HUDEP-2 (cell line): ENCODE results near the gene NSUN3.
"Not testable (repeated sequence)": the region's sequence is repeated elsewhere in the genome, so short reads cannot be mapped to it uniquely, and the experiment has no call there.

ENCODE experiments used
- DNase-seq, 76 experiments: peaks; one replicate each; lab custom pipeline; 2025; ENCODE audit not compliant: unreplicated experiment in 76 of 76; lab: John Stamatoyannopoulos, UW

Gene NSUN3

DNA sequence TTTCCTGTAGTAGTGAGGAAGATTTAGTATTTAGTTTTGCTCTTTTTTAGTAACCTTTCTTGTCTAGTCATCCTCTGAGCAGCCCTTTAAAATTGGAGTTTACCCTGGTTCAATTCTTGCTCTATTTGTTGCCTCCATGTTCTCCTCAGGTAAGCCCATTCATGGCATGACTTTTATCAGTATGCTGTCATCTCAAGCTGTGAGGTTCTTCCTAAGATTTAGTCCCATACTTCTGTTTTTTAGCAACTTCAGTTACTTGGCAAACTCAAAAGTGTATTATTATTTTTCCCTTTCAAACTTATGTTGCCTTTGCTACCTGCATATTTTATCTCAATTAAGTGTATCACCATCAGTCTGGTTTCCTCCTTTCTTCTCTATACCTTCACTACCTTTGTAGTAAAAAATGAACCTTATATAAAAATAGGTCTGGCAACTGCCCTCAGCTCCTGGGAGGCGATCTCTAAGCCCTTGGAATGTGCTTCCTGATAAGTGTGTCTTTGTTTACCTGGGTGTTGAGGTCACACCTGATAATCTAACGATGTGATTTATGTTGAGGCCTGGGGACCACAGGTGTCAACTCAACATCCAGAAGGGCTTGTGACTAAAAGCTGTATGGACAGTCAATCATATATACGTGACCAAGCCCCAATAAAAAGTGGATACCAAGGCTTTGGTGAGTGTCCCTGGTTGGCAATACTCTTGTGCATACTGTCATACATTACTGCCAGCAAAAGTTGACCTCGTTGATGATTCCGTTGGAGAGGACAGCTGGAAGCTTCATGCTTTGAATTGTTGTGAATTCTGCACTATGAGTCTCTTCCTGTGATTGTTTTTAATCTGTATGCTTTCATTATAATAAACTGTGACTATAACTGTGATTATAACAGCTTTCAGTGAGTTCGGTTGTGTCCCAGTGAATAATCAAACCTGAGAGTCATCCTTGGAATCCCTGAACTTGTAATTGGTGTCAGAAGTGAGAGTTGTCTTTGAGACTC is 3.9 kb downstream of the NSUN3 start:
- no peak for DNase-seq

- DNase-seq, result peak in 1 of 76 experiments; percentile 7
Observed at GRCh38 chr3:94069194-94069813, 6.4 kb downstream of the NSUN3 start.

GRCh38 chr3:94070341-94070911 is 7.6 kb downstream of the NSUN3 start:
- DNase-seq, result no peak

DNA sequence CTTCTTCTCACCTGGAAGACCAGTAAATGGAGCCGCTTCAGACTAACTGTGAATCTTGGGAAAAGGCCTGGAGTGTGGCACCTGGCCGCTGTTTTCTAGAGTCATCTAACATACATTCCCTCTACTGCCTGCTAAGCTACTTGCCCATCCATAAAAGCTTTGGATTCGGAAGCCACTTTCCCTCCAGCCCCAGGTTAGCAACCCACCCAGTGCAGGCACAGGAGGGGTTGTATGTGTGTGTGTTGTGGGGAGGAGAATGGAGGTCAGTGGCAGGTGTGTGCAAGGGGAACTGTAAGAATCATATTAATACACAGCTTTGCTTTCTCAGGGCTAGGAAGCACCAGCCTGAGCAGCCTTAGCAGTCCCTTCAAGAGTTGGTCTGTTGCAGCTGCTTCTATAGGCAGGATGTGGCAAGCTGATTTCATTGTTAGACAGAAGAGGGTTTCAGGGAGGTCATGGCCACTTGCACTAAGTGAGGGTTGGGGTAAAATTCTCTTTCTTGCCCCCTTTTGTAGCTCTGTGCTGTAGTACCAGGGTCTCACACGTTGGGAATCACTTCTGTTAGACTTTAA is 8.9 kb downstream of the NSUN3 start:
- DNase-seq, result no peak

DNA sequence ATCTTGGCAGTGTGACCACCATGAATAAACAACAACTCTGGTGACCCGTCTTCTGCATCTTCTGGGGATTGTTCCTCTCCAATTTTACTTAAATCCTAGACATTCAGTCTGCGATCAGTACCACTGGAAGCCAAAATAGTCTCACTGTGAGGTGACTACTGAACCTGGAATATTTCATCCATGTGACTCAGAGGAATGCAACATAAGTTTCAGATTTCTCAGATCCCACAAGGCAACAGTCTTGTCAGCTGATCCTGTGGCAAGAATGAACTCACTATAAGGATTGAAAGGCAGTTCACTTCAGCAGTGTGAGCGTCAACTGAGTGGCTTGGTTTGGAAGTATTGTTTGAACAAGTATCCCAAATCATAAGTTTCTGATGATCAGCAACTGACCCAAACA is 13.2 kb downstream of the NSUN3 start:
- DNase-seq, result no peak

GRCh38 chr3:94080552-94080951 is 17.7 kb downstream of the NSUN3 start:
- not testable (repeated sequence) for DNase-seq

GRCh38 chr3:94081884-94082283 is 19.0 kb downstream of the NSUN3 start:
- no peak for DNase-seq

GRCh38 chr3:94082391-94082937 is 19.6 kb downstream of the NSUN3 start:
- no peak for DNase-seq

DNA sequence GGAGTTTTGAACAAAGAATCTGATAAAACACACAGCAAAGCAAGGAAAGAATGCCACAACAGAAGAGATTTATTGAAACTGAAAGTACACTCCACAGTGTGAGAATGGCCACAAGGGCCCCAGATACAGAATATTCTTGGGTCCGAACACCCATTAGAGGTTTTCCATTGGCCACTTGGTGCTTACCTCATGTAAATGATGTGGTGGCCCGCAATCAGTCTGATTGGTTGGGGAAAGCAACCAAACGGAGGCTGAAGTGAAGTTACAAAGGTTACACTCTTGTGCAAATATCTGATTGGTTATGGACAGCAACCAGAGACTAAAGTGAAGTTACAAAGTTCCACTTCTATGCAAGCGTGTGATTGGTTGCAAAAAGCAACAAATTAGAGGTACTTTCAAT is 20.4 kb downstream of the NSUN3 start:
- no peak for DNase-seq

DNA sequence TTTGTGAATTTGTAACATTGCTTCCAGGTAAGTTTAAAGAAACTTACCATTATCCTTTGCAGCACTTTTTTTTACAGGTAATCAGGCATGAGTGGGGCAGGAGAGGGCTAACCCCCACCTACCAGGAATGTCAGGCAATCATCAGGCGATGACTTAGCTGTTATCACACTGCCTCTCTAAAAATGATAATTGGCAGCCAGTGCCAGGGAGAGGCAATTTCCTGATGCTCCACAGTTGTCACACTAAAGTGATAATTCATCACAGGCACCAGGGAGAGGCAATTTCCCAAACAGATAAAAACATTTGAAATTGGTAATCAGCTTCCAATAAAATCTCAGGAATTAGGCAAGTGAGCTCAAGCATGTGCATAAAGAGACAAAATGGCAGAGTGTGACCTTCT is 26.3 kb downstream of the NSUN3 start:
- DNase-seq, result no peak

- DNase-seq, result no peak
Observed at GRCh38 chr3:94092086-94092485, 29.2 kb downstream of the NSUN3 start.

GRCh38 chr3:94093151-94093550 is 30.3 kb downstream of the NSUN3 start:
- DNase-seq, result no peak

DNA sequence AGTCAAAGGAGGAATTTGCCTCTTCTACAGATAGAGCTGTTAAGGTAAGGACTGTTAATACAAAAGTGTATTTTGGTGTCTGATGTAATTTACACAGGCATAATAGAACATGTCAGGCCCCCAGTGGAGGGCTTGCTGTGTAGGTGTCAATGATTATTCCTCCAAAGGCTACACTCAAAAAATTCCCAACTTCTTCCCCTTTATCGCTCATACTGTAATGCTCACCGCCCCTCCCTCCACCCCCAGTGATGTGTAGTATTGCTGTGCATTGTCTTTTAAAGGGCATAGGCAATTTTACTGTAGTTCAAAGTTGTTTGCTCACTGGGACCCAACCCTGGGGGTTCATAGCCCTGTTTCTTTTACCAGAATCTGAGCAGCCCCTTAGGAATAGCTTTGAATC is 32.2 kb downstream of the NSUN3 start:
- DNase-seq, result no peak

DNA sequence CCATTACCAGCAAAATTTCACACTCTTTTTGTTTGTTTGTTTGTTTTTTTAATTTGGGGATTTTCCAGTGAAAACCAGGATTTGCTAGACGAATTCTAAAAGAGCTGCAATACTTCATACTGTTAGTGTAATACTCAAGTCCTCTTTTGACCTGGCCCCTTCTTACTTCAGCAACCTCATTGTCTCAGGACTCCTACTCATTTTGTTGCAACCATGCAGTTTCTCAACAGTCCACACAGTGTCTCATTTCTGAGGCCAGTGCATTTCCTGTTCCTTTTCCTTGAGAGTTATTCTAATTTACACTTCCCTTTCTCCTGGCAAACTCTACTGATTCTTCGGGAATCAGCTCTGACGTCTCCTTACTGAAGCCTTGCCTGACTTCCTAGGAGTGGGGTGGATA is 35.6 kb downstream of the NSUN3 start:
- DNase-seq, result no peak

- no peak for DNase-seq
Observed at GRCh38 chr3:94099311-94099710, 36.5 kb downstream of the NSUN3 start.

DNA sequence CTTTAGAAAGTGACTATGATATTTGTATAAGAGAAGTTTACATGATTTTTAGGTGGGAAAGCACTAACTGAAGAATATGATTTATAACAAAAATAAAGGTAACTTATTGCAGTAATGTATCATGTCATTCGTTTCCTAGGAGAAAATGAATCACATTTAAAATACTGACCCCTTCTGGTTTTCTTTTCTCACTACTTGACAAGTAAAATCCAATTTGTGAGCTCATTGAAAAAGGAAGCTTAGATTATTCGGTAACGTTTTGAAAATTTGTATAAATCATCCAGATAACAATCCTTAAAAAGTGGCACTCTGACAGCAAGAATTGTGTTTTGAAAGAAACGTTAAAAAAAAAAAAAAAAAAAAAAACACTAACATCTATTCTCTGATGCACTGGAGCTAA is 39.0 kb downstream of the NSUN3 start:
- peak in 3 of 76 experiments; percentile 0 to 19 (median 3) for DNase-seq

GRCh38 chr3:94106268-94106667 is 43.4 kb downstream of the NSUN3 start:
- peak in 20 of 76 experiments; percentile 3 to 55 (median 20) for DNase-seq

DNA sequence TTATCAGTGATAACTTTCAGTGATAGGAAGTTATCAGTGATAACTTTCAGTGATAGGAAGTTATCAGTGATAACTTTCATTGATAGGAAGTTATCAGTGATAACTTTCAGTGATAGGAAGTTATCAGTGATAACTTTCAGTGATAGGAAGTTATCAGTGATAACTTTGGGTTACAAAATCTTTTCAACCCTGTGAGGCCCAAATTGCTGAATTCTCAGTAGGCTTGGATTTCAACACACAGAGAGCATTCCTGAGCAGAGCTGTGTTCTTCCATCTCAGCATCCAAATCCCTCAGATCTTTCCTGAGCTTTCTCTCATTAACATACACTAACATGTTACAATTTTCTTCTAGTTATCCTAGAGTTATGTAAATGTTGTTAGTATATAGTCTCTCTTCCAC is 47.4 kb downstream of the NSUN3 start:
- not testable (repeated sequence) for DNase-seq

GRCh38 chr3:94110854-94111253 is 48.0 kb downstream of the NSUN3 start:
- DNase-seq, result no peak

DNA sequence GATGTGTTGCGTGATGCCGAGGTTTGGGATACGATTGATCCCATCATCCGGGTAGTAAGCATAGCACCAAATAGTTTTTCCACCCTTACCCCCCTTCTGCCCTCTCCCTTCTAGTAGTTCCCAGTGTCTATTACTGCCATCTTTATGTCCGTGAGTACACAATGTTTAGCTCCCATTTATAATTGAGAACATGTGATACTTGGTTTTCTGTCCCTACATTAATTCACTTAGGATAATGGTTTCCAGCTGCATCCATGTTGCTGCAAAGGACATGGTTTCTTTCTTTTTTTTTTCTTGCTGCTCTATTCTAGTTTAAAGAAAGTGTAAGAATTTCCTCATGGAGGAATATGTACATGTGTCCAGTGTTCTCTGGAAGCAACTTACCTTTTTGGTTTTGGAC is 51.8 kb downstream of the NSUN3 start:
- no peak for DNase-seq

DNA sequence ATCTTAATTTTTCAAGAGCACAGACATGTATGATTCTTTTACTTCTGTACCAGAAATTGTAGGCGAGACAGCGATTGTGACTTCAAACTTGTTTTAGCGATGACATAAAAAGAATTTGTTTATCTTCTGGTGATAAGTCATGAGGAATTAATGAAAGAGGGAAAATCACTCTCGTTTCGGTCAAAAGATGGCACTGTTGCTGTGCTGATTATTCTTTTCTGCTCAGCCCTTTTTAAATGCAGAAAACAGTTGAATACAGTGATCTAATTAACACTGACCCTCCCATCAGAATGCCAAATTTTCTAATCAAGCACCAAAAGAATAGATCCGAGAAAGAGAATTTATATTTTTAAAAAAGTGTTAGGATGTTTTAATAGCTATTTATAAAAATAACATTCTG is 52.6 kb downstream of the NSUN3 start:
- DNase-seq, result peak in 5 of 76 experiments; percentile 7 to 19 (median 10)
